ENCODE measurements around the gene GLG1. TPM values are rescaled to one million over a fixed set of nuclear protein-coding genes. Genes with fewer than 3 reads are reported as not detected.
"Not testable (repeated sequence)": the region's sequence is repeated elsewhere in the genome, so short reads cannot be mapped to it uniquely, and the experiment has no call there.

The GLG1 gene
- total RNA-seq, 2 donors from 2014 or later, result 96.9 to 98.3 TPM

GRCh38 chr16:74438492-74438979, 168.4 kb downstream of the GLG1 start:
- intact Hi-C loops (cut with DNase I), result no loop called here
- no peak overlapping the region for H3K4me3 ChIP-seq
- H3K4me1 ChIP-seq, result no peaks in the 10 kb centered on the region
- H3K9ac ChIP-seq (ENCODE audit: low read depth in 2 of 2, low read length in 2 of 2), result no peak overlapping the region
- H3K9me3 ChIP-seq, result no peaks in the 10 kb centered on the region
- H3K27me3 ChIP-seq, result no peaks in the 10 kb centered on the region
- DNase-seq, result no peak
- TF ChIP-seq CTCF (IDR thresholded peaks at IDR 0.05), result no peak
- H3K27ac ChIP-seq, result no peak overlapping the region
- no peaks in the 10 kb centered on the region for H3K36me3 ChIP-seq

- TF ChIP-seq CTCF (IDR thresholded peaks at IDR 0.05), result no peak
- Histone ChIP-seq H3K4me1 (no peaks in the 10 kb centered on the region), H3K9ac (ENCODE audit: low read depth in 2 of 2, low read length in 2 of 2) (no peak overlapping the region), H3K4me3 (no peak overlapping the region), H3K36me3 (no peaks in the 10 kb centered on the region), H3K27me3 (no peaks in the 10 kb centered on the region), H3K9me3 (no peaks in the 10 kb centered on the region), H3K27ac (no peak overlapping the region)
- intact Hi-C loops (cut with DNase I), result loop anchor here (5.0 kb wide), 1 partner anchor 124 kb away; no protein-coding TSS in a partner anchor
- no peak for DNase-seq
These were observed 175.4 kb downstream of the GLG1 start for GRCh38 chr16:74431516-74431915.

- peak; percentile 83 for TF ChIP-seq CTCF (IDR thresholded peaks at IDR 0.05)
- H3K36me3 ChIP-seq; H3K27ac ChIP-seq; H3K9me3 ChIP-seq; H3K27me3 ChIP-seq; H3K9ac ChIP-seq (ENCODE audit: low read depth in 2 of 2, low read length in 2 of 2); H3K4me1 ChIP-seq; H3K4me3 ChIP-seq: not testable (repeated sequence)
- peak; percentile 43 for DNase-seq
- intact Hi-C loops (cut with DNase I), result loop anchor here (5.0 kb wide), 1 partner anchor 123 kb away; no protein-coding TSS in a partner anchor
These were observed 176.7 kb downstream of the GLG1 start for GRCh38 chr16:74430036-74430712.

- intact Hi-C loops (cut with DNase I); H3K4me1 ChIP-seq; H3K9ac ChIP-seq (ENCODE audit: low read depth in 2 of 2, low read length in 2 of 2); H3K4me3 ChIP-seq; H3K27ac ChIP-seq; H3K9me3 ChIP-seq; H3K27me3 ChIP-seq; DNase-seq; H3K36me3 ChIP-seq: not testable (repeated sequence)
These were observed 178.4 kb downstream of the GLG1 start for GRCh38 chr16:74428493-74428892.

GRCh38 chr16:74425751-74426150, 181.2 kb downstream of the GLG1 start:
- H3K4me1 ChIP-seq; H3K9ac ChIP-seq (ENCODE audit: low read depth in 2 of 2, low read length in 2 of 2); intact Hi-C loops (cut with DNase I); H3K27ac ChIP-seq; H3K4me3 ChIP-seq; H3K9me3 ChIP-seq; H3K36me3 ChIP-seq; DNase-seq; H3K27me3 ChIP-seq: not testable (repeated sequence)

- H3K4me1 ChIP-seq; H3K27ac ChIP-seq; H3K9ac ChIP-seq (ENCODE audit: low read depth in 2 of 2, low read length in 2 of 2); intact Hi-C loops (cut with DNase I); H3K36me3 ChIP-seq; H3K27me3 ChIP-seq; H3K4me3 ChIP-seq; DNase-seq; H3K9me3 ChIP-seq: not testable (repeated sequence)
These were observed 183.2 kb downstream of the GLG1 start for GRCh38 chr16:74423721-74424120.

- H3K27ac ChIP-seq; H3K27me3 ChIP-seq; DNase-seq; H3K36me3 ChIP-seq; H3K4me3 ChIP-seq; H3K9me3 ChIP-seq; H3K4me1 ChIP-seq; H3K9ac ChIP-seq (ENCODE audit: low read depth in 2 of 2, low read length in 2 of 2); intact Hi-C loops (cut with DNase I): not testable (repeated sequence)
These were observed 184.8 kb downstream of the GLG1 start for GRCh38 chr16:74422086-74422485.

- intact Hi-C loops (cut with DNase I); H3K36me3 ChIP-seq; H3K4me1 ChIP-seq; H3K9ac ChIP-seq (ENCODE audit: low read depth in 2 of 2, low read length in 2 of 2); H3K27ac ChIP-seq; H3K27me3 ChIP-seq; H3K4me3 ChIP-seq; DNase-seq; H3K9me3 ChIP-seq: not testable (repeated sequence)
These were observed 185.5 kb downstream of the GLG1 start for GRCh38 chr16:74421482-74421785.

- H3K27ac ChIP-seq; H3K36me3 ChIP-seq; intact Hi-C loops (cut with DNase I); H3K9me3 ChIP-seq; H3K4me3 ChIP-seq; H3K27me3 ChIP-seq; DNase-seq; H3K4me1 ChIP-seq; H3K9ac ChIP-seq (ENCODE audit: low read depth in 2 of 2, low read length in 2 of 2): not testable (repeated sequence)
These were observed 186.1 kb downstream of the GLG1 start, which contains the start of gene CLEC18B for GRCh38 chr16:74420612-74421481. CLEC18B (minus strand) TSS chr16:74421478; CDS start chr16:74421270, 208 bp downstream.

GRCh38 chr16:74419811-74420210, 187.1 kb downstream of the GLG1 start:
- H3K9me3 ChIP-seq; H3K27ac ChIP-seq; DNase-seq; H3K9ac ChIP-seq (ENCODE audit: low read depth in 2 of 2, low read length in 2 of 2); H3K36me3 ChIP-seq; H3K4me1 ChIP-seq; H3K4me3 ChIP-seq; H3K27me3 ChIP-seq; intact Hi-C loops (cut with DNase I): not testable (repeated sequence)
